HepG2 (cell line): Measurements from ENCODE around the gene SLC5A5. TPM values are rescaled to one million over a fixed set of nuclear protein-coding genes. Genes with fewer than 3 reads are reported as not detected.

Experiments used
- CENPT ChIP-seq: sonication (generic); formaldehyde crosslinking; IDR thresholded peaks from 2 replicates; pipeline ENCODE4 v1.8.0; 2022; ENCODE audit warnings: low read depth, mild to moderate bottlenecking, moderate library complexity, missing genetic modification reagents
- CHD4 ChIP-seq: fragments of 200-600 bp; sonication (generic); IDR thresholded peaks from 2 replicates; pipeline ENCODE4 v1.7.0; 2017; ENCODE audit warnings: mild to moderate bottlenecking, low read length, borderline replicate concordance
- CSRNP2 ChIP-seq: sonication (generic); formaldehyde crosslinking; conservative IDR thresholded peaks from 2 replicates; pipeline ENCODE4 v1.8.0; 2022; ENCODE audit warnings: low read depth, missing genetic modification reagents
- FOXP1 ChIP-seq, 2 experiments: fragments of 450-650 bp in 1 of 2; IDR thresholded peaks; 2 replicates each; pipeline ENCODE4 v1.6.1; 2017 to 2018; ENCODE audit warnings: antibody characterized with exemption in 1 of 2
- GTF3A ChIP-seq: sonication (generic); formaldehyde crosslinking; conservative IDR thresholded peaks from 2 replicates; pipeline ENCODE4 v1.4.0; 2020; ENCODE audit warnings: mild to moderate bottlenecking, missing genetic modification reagents
- HMG20B ChIP-seq: conservative IDR thresholded peaks from 2 replicates; pipeline ENCODE4 v1.6.1; 2016; ENCODE audit warnings: missing genetic modification reagents, missing compliant biosample characterization
- JARID2 ChIP-seq: sonication (generic); formaldehyde crosslinking; IDR thresholded peaks from 2 replicates; pipeline ENCODE4 v1.8.1; 2023; ENCODE audit warnings: missing genetic modification reagents, inconsistent platforms; ENCODE audit not compliant: insufficient replicate concordance
- KAT2B ChIP-seq: fragments of 150-350 bp; IDR thresholded peaks from 2 replicates; pipeline ENCODE4 v1.6.1; 2014; ENCODE audit warnings: low read depth, low read length, borderline replicate concordance
- MED13 ChIP-seq: sonication (generic); formaldehyde crosslinking; IDR thresholded peaks from 2 replicates; pipeline ENCODE4 v1.5.0; 2020; ENCODE audit warnings: missing genetic modification reagents
- NCOR1 ChIP-seq: fragments of 200-600 bp; sonication (generic); IDR thresholded peaks from 2 replicates; pipeline ENCODE4 v1.7.0; 2017; ENCODE audit warnings: antibody characterized with exemption, low read length, borderline replicate concordance
- PAWR ChIP-seq: sonication (generic); formaldehyde crosslinking; IDR thresholded peaks from 2 replicates; pipeline ENCODE4 v1.4.0; 2020; ENCODE audit warnings: missing genetic modification reagents, mild to moderate bottlenecking, borderline replicate concordance
- PRDM10 ChIP-seq: sonication (generic); formaldehyde crosslinking; IDR thresholded peaks from 2 replicates; pipeline ENCODE4 v1.4.0; 2020; ENCODE audit warnings: low read depth, missing genetic modification reagents
- RFX5 ChIP-seq: IDR thresholded peaks from 2 replicates; pipeline ENCODE4 v1.6.1; 2011; ENCODE audit warnings: low read depth, low read length, improper control_type of control experiment
- RXRB ChIP-seq: IDR thresholded peaks from 2 replicates; pipeline ENCODE4 v1.6.1; 2016; ENCODE audit warnings: borderline replicate concordance, missing genetic modification reagents, missing compliant biosample characterization
- SSRP1 ChIP-seq: IDR thresholded peaks from 2 replicates; pipeline ENCODE4 v1.6.1; 2016; ENCODE audit warnings: control low read depth
- TIGD3 ChIP-seq: sonication (generic); formaldehyde crosslinking; IDR thresholded peaks from 2 replicates; pipeline ENCODE4 v1.5.1; 2020; ENCODE audit warnings: mild to moderate bottlenecking, missing genetic modification reagents, borderline replicate concordance
- XRCC5 ChIP-seq: fragments of 200-400 bp; formaldehyde crosslinking; optimal IDR thresholded peaks from 2 replicates; pipeline ENCODE3; 2017; ENCODE audit warnings: mild to moderate bottlenecking, low read length
- ZNF138 ChIP-seq: sonication (generic); formaldehyde crosslinking; IDR thresholded peaks from 2 replicates; pipeline ENCODE4 v1.5.0; 2020; ENCODE audit warnings: mild to moderate bottlenecking, low read depth, missing genetic modification reagents
- ZNF430 ChIP-seq: sonication (generic); formaldehyde crosslinking; IDR thresholded peaks from 2 replicates; pipeline ENCODE4 v1.9.0; 2021; ENCODE audit warnings: mild to moderate bottlenecking, missing genetic modification reagents
- ZNF597 ChIP-seq: sonication (generic); formaldehyde crosslinking; IDR thresholded peaks from 2 replicates; pipeline ENCODE4 v1.5.0; 2020; ENCODE audit warnings: missing genetic modification reagents
- ZNF737 ChIP-seq: sonication (generic); formaldehyde crosslinking; IDR thresholded peaks from 2 replicates; pipeline ENCODE4 v1.5.0; 2020; ENCODE audit warnings: missing genetic modification reagents, mild to moderate bottlenecking, borderline replicate concordance
- ZNF878 ChIP-seq: sonication (generic); formaldehyde crosslinking; IDR thresholded peaks from 2 replicates; pipeline ENCODE4 v1.8.1; 2023; ENCODE audit warnings: mild to moderate bottlenecking, missing genetic modification reagents, moderate library complexity
- polyA plus RNA-seq, 8 experiments: library from polyadenylated mRNA; depleted of rRNA in 3 of 8; stranded (reverse) in 7 of 8; unstranded in 1 of 8; fragments of >200 nt; fragmentation: Illumina TruSeq in 4 of 8; extraction: Trizol in 4 of 8; gene quantifications; 2 replicates each; pipeline versions ENCODE4 v1.2.1 to v1.2.3, GENCODE V29; 2011 to 2016; ENCODE audit warnings: low read depth in 4 of 8, missing spikeins in 1 of 8, mixed read lengths in 1 of 8; ENCODE audit not compliant: insufficient read depth in 1 of 8
- total RNA-seq, 5 experiments: library from RNA; depleted of rRNA; stranded (reverse); fragments of >200 nt; fragmentation: Illumina TruSeq; extraction: Trizol; gene quantifications; 2 replicates each; pipeline ENCODE4 v1.2.3, GENCODE V29; 2016; ENCODE audit warnings: low read depth in 1 of 5

The SLC5A5 gene
- total and polyA plus RNA-seq, 2 of the 13 experiments (the other 11 are each of a cell fraction or from before 2014, with no cell fraction given) = not detected

- no peak for TF ChIP-seq TIGD3 (CRISPR knock-in tag)
- TF ChIP-seq HMG20B (CRISPR knock-in tag) = no peak
- peak; percentile 23; the same call in 1 of the 2 replicates for TF ChIP-seq RFX5
- TF ChIP-seq ZNF737 (CRISPR knock-in tag) = no peak; the same call in 1 of the 2 replicates
- no peak for TF ChIP-seq KAT2B
- no peak for TF ChIP-seq PAWR (CRISPR knock-in tag)
- TF ChIP-seq MED13 (CRISPR knock-in tag) = peak; percentile 69; the same call in 1 of the 2 replicates
- no peak for TF ChIP-seq FOXP1 (IDR thresholded peaks at IDR 0.05)
- no peak; the same call in 1 of the 2 replicates for TF ChIP-seq FOXP1 (CRISPR knock-in tag; IDR thresholded peaks at IDR 0.05)
- peak; percentile 93 for TF ChIP-seq JARID2 (CRISPR knock-in tag)
- TF ChIP-seq NCOR1 = no peak
- TF ChIP-seq ZNF430 (CRISPR knock-in tag) = peak; percentile 94
- TF ChIP-seq CENPT (CRISPR knock-in tag) = no peak
- peak; percentile 42; the same call in 1 of the 2 replicates for TF ChIP-seq RXRB (CRISPR knock-in tag)
- TF ChIP-seq SSRP1 = no peak
- no peak for TF ChIP-seq CSRNP2 (CRISPR knock-in tag)
- peak; percentile 42; the same call in 1 of the 2 replicates for TF ChIP-seq ZNF878 (CRISPR knock-in tag)
- no peak for TF ChIP-seq ZNF138
- no peak for TF ChIP-seq CHD4
- TF ChIP-seq GTF3A = no peak
- no peak for TF ChIP-seq ZNF597 (CRISPR knock-in tag)
- TF ChIP-seq XRCC5 = peak; percentile 37
- TF ChIP-seq PRDM10 (CRISPR knock-in tag) = no peak
These were observed 61.0 kb downstream of the SLC5A5 start, which contains the start of gene CCDC124 (continued) for GRCh38 chr19:17932485-17933338.
